GM19395 (cell line): ENCODE results near the gene SALL3.

ENCODE experiments used
- ATAC-seq: cut with Tn5 transposase; IDR thresholded peaks from one replicate; pipeline ENCODE4 v1.9.1; 2021; ENCODE audit warnings: mild to moderate bottlenecking, moderate library complexity; ENCODE audit not compliant: unreplicated experiment

Gene SALL3

GRCh38 chr18:79000997-79001396 lies 21.4 kb downstream of the SALL3 start:
- ATAC-seq: no peak

DNA sequence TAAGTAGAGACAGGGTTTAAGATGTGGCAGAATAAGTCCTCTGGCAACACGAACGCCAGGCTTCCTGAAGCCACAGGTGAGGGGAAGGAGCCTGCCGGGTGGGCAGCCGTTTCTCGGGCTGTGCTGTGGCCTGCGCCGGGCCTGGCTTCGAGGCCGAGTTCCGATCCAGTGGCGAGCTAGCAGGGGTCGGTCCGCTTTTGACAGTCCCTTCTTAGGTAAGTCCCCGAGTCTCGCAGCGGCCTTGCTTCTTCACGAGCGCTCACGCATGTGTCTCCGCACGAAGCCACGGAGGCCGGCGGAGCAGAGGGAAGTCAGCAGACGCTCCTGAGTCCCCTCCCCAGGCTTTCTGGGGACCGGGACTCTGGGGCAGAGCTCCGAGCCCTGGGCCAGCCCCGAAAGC lies 26.0 kb downstream of the SALL3 start:
- no peak for ATAC-seq

DNA sequence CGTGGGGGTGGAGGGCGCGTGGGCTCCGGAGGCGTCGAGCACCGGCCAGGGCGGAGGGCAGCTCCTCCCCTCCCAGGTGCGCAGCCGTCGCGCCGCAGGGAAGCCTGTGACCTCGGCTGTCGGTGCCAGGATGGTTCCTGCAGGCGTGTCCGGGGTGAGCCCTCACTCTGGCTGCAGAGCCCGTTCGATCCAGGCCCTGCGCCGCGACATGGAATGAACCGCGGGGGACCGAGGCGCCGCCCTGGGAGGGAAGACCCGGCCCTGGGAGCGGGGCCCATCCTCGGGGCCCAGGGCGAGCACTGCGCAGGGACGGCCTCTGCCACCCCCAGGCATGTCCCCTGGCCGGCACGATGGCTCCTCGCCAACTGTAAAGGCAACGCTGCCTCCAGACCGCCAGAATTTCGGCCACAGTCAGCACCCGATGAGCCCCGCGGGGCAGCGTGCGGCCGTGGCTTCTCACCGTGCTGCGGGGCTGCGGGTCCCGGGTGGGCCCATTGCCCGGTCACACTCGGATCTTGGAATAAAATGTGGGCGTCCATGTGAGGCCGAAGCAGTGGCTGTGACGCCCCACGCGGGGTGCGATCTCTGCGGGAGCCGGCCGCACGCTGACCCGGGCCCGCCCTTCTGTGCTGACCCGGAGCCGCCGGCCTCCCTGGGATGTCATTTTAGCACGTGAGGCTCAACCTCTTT lies 26.6 kb downstream of the SALL3 start:
- no peak for ATAC-seq

GRCh38 chr18:79007440-79007839 lies 27.8 kb downstream of the SALL3 start:
- no peak for ATAC-seq

GRCh38 chr18:79008356-79008940 lies 28.8 kb downstream of the SALL3 start:
- ATAC-seq: no peak

- no peak for ATAC-seq
Observed at GRCh38 chr18:79010802-79011201, 31.2 kb downstream of the SALL3 start.

DNA sequence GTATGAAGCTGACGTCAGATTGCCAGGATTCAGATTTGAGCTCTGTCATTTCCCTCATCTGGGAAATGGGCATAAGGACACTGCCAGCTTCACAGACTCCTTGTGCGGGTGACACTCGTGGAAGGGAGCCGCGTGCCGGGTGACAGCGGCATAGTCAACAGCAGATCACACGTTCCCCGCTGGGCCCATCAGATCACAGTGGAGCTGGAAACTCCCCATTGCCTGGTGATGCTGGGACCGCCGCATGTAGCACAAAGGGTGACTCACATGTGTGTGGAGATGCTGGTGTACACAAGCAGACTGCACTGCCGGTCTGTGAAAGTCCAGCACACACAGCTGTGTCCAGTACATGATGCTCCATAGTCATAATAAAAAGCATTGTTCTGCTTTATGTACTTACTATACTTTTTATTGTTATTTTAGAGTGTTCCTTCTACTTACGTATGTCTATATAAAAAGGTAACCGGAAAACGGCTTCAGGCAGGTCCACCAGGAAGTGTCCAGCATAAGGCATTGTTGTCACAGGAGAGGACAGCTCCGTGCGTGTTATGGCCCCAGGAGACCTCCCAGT lies 31.8 kb downstream of the SALL3 start:
- ATAC-seq: no peak

DNA sequence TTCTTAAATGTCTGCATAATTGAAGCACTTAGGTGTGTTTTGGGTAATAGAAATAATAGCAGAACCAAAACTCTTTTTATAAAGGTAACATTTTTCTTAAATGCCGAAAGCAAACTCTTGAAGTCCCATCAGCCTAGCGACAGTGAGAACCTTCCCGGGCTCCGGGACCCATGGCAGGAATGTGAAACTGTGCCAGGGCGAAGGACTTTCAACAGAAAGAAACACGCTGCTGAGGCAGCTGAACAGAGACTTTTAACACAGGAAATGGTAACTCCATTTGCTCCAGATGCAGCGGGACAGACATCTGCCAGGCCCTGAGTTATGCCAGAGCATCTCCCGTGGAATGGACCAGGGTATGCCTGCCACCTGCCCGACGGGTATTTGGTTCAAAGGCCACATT lies 34.3 kb downstream of the SALL3 start:
- ATAC-seq: no peak

DNA sequence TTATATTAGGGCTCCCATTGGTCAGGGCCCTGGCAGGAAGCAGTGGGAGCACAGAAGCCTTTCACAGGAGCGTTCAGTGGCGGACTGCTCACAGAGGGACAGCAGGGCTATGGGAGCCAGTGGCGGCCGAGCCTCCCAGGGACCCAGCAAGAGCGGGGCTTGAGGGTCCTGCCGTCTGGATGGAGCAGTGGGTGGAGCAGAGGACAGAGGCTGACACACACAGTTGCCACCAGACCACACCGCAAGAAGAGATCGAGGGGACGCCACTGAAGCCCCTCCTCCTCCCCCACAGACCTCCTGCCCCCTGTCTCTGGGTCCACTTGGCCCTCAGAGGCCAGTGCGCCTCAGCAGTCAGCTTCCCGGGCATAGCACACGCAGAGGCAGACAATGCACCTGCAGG lies 39.3 kb downstream of the SALL3 start:
- no peak for ATAC-seq

- no peak for ATAC-seq
Observed at GRCh38 chr18:79019881-79020280, 40.3 kb downstream of the SALL3 start.

DNA sequence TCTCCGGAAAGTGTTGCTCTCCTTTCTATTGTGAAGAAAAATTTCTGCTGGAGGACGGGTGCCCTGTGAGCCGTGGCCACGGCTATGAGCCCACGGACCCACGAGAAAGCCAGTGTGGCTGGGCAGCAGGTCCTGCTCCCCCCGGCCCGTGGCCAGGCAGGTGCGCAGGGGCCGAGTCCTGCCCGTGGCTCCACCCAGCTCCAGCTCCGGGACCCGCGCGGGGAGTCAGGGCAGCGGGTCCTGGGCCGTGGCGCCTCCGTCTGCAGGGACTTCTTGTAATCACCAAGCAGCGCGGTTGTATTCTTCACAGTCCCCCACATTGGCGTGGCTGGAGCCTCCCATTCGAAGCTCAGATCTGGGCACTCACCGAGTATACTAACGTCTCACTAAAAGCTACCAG lies 43.0 kb downstream of the SALL3 start:
- ATAC-seq: no peak

GRCh38 chr18:79026491-79026890 lies 46.9 kb downstream of the SALL3 start:
- ATAC-seq: no peak

DNA sequence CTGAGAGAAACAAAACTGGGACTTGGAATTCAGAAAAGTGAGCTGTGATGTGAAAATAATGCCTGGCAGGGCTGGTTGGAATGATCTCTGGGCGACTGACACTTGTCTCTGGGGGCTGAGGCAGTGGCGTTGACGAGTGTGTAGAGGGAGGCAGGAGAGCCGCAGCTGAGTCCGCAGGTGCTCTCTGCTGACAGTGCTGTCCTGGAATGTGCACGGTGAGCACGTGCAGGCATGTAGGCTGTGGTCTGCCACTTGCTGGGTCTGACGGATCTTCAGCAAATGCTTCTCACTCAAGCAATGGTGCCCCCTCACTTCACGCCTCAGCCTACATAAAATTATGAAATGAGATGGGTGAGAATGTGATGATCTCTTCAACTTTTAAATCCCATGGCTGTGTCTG lies 51.1 kb downstream of the SALL3 start:
- ATAC-seq: no peak

- no peak for ATAC-seq
Observed at GRCh38 chr18:79042276-79042675, 62.7 kb downstream of the SALL3 start.

DNA sequence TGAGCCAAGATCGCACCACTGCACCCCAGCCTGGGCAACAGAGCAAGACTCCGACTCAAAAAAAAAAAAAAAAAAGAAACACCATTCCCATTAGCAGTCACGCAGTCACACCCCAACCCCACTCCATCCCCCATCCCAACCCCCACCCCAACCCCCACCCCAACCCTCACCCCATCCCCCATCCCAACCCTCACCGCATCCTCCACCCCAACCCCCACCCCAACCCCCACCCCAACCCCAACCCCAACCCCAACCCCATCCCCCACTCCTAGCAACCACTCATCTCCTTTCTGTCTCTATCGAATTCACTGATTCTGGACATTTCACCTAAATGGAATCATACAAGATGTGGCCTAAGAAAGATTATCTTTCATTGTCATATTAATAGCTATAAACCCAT lies 63.7 kb downstream of the SALL3 start:
- ATAC-seq: no peak

GRCh38 chr18:79046522-79046921 lies 66.9 kb downstream of the SALL3 start:
- no peak for ATAC-seq

DNA sequence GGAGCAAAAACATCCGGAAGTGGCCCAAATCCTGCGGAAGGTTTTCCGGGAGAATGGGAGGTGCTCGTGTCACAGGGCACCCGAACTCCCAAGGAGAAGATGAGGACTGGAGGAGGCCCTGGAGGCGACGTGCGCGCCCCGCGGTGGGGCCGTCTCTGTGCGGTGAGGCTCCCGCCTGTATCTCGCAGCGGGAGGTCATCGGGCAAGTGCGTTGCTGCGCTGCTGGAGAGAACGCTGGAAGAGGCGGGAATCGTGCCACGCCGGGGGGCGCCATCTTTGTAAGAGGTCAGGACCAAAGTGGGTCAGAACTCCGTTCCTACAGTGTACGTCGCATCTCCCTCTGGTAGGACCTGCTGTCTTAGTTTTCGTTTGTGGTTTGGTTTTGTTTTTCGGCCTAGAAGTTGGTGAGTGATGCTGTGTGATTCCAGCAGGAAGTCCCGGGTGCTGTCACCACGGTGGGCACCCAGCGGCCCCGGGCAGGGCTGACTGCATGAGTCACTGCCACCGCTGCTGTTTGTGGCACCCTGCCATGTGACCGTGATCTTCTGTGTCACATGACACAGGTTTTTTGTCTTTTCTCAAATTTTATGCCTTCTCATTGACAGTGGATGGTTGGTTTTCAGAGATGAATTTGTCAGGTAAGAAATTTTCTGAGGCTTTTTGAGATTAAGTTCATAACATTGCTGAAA lies 68.1 kb downstream of the SALL3 start:
- ATAC-seq: no peak

- no peak for ATAC-seq
Observed at GRCh38 chr18:79048245-79048632, 68.6 kb downstream of the SALL3 start.

DNA sequence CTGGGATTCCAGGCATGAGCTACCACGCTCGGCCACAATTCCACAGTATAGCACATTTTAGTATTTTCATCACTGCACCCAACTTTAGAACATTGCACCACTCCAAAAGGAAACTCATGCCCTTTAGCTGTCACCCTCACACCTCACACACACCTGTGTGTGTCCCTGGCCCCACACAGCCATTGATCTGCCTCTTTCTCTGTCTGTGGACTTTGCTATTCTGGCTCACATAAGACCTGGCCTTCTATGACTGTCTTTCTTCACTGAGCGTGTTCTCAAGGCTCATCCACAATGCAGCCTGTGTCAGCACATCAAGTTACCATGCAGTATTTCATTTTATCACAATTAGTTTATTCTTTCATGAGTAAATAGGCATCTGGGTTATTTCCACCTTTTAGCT lies 69.9 kb downstream of the SALL3 start:
- no peak for ATAC-seq
